GM23248 (cell line): Measurements from ENCODE around the gene BTBD2.

Experiments used
- EZH2 ChIP-seq: fragments of 200-600 bp; sonication (generic); IDR thresholded peaks from 2 replicates; pipeline ENCODE4 v1.6.1; 2018; ENCODE audit warnings: antibody characterized with exemption, mild to moderate bottlenecking; ENCODE audit not compliant: insufficient read depth, poor library complexity, severe bottlenecking
- EZH2phosphoT487 ChIP-seq: fragments of 200-600 bp; sonication (generic); IDR thresholded peaks from 2 replicates; pipeline ENCODE4 v1.6.1; 2018; ENCODE audit warnings: antibody characterized with exemption, moderate library complexity, mild to moderate bottlenecking, low read depth; ENCODE audit not compliant: insufficient read depth

GRCh38 chr19:2061495-2062388, 46.2 kb upstream of the BTBD2 start:
- TF ChIP-seq EZH2phosphoT487 (no peak), EZH2 (no peak)
